Endodermal cell (in vitro differentiated cells): ENCODE data around the gene CWC27. TPM values are rescaled to one million over a fixed set of nuclear protein-coding genes. Genes with fewer than 3 reads are reported as not detected.

Source experiments
- DNase-seq: peaks from one replicate; pipeline ENCODE4 v3.0.0-alpha.2; 2017
- H3K27ac ChIP-seq: 2 replicates; pipeline ENCODE4 v1.5.1; 2013; ENCODE audit warnings: mild to moderate bottlenecking, low read depth, low read length, moderate library complexity
- H3K27me3 ChIP-seq: 2 replicates; pipeline ENCODE4 v1.6.1; 2013; ENCODE audit warnings: mild to moderate bottlenecking, low read length, moderate library complexity; ENCODE audit not compliant: insufficient read depth, control insufficient read depth, poor library complexity, severe bottlenecking
- H3K36me3 ChIP-seq: 2 replicates; pipeline ENCODE4 v1.7.0; 2013; ENCODE audit warnings: mild to moderate bottlenecking, low read length, moderate library complexity; ENCODE audit not compliant: control insufficient read depth, insufficient read depth
- H3K4me1 ChIP-seq: one replicate; pipeline ENCODE4 v1.7.0; 2013; ENCODE audit warnings: low read length; ENCODE audit not compliant: control insufficient read depth, insufficient read depth
- H3K4me3 ChIP-seq: 2 replicates; pipeline ENCODE4 v1.5.1; 2013; ENCODE audit warnings: mild to moderate bottlenecking, low read length, moderate library complexity
- H3K9ac ChIP-seq: 2 replicates; pipeline ENCODE4 v1.6.1; 2013; ENCODE audit warnings: mild to moderate bottlenecking, low read length, moderate library complexity; ENCODE audit not compliant: poor library complexity, severe bottlenecking; ENCODE audit errors: extremely low read depth
- H3K9me3 ChIP-seq: 2 replicates; pipeline ENCODE4 v1.6.1; 2013; ENCODE audit warnings: mild to moderate bottlenecking, low read length, moderate library complexity; ENCODE audit not compliant: control insufficient read depth
- H3K27ac Mint-ChIP-seq: 2 replicates; pipeline ENCODE4 v1.8.0; 2020; ENCODE audit warnings: mixed read lengths
- H3K27me3 Mint-ChIP-seq: 2 replicates; pipeline ENCODE4 v1.8.0; 2021; ENCODE audit warnings: mild to moderate bottlenecking, mixed read lengths; ENCODE audit not compliant: insufficient read depth
- H3K36me3 Mint-ChIP-seq: 2 replicates; pipeline ENCODE4 v1.8.0; 2020; ENCODE audit warnings: low read depth, mixed read lengths
- H3K4me1 Mint-ChIP-seq: 2 replicates; pipeline ENCODE4 v1.8.0; 2020; ENCODE audit warnings: mixed read lengths
- H3K4me3 Mint-ChIP-seq: 2 replicates; pipeline ENCODE4 v1.8.0; 2020; ENCODE audit warnings: mild to moderate bottlenecking, moderate library complexity, mixed read lengths
- H3K9me3 Mint-ChIP-seq: 2 replicates; pipeline ENCODE4 v1.8.0; 2020; ENCODE audit warnings: mild to moderate bottlenecking, mixed read lengths
- WGBS, 2 experiments: methylation state at CpG; one replicate each; pipeline versions ENCODE4 v1.1.5 to v1.1.7; 2013; ENCODE audit warnings: missing lambda C conversion rate in 2 of 2, mixed read lengths in 1 of 2; ENCODE audit not compliant: insufficient coverage in 1 of 2, insufficient read length in 1 of 2; 5-methylcytosine and 5-hydroxymethylcytosine counted together
- total RNA-seq, 2 donors: library from RNA; stranded (reverse); fragmentation: NEBNext Ultra II Directional in 1 of 2; extraction: Animal tissue kit (Norgen Biotek cat#: 25700) in 1 of 2; gene quantifications; 2 replicates in 1 of 2; 3 replicates in 1 of 2; pipeline ENCODE4 v1.2.1, GENCODE V29; 2021
- TF ChIP-seq, protein P1 (sequence below): fragments of 200-600 bp; sonication (generic); conservative IDR thresholded peaks from 2 replicates; pipeline ENCODE4 v1.5.0; 2021; ENCODE audit warnings: antibody characterized with exemption, mild to moderate bottlenecking

The CWC27 gene
- total RNA-seq, 2 donors from 2014 or later = 69.1 to 74.8 TPM

DNA sequence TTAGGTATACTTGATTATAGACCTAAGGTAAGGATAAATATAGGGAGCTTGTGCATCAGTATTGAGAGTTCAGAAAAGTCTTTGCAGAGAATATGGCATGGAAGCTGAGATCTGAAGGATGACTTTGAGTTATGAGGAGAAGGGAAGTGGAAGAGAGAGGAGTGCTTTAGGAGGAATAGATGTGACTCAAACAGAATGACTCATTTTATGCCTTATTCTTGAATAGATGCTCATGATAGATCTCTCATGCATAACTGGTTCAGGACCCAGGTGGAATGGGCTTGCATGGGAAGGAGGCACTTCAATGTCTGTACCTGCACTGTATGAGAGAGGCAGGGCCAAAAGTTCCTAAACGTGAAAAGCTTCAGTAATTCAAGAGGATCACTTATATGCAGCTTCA lies 103.3 kb downstream of the CWC27 start:
- Histone ChIP-seq H3K9ac (no peak overlapping the region), H3K27me3 (no peaks in the 10 kb centered on the region), H3K4me3 (no peak overlapping the region), H3K9me3 (no peaks in the 10 kb centered on the region), H3K36me3 (peaks cover 19% of the 10 kb centered on the region), H3K27ac (no peak overlapping the region), H3K4me1 (no peaks in the 10 kb centered on the region)
- TF ChIP-seq, protein P1, sequence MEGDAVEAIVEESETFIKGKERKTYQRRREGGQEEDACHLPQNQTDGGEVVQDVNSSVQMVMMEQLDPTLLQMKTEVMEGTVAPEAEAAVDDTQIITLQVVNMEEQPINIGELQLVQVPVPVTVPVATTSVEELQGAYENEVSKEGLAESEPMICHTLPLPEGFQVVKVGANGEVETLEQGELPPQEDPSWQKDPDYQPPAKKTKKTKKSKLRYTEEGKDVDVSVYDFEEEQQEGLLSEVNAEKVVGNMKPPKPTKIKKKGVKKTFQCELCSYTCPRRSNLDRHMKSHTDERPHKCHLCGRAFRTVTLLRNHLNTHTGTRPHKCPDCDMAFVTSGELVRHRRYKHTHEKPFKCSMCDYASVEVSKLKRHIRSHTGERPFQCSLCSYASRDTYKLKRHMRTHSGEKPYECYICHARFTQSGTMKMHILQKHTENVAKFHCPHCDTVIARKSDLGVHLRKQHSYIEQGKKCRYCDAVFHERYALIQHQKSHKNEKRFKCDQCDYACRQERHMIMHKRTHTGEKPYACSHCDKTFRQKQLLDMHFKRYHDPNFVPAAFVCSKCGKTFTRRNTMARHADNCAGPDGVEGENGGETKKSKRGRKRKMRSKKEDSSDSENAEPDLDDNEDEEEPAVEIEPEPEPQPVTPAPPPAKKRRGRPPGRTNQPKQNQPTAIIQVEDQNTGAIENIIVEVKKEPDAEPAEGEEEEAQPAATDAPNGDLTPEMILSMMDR = no peak
- no peaks in the 10 kb centered on the region for H3K36me3 Mint-ChIP-seq
- DNase-seq = no peak
- peaks cover 8% of the 10 kb centered on the region for H3K4me1 Mint-ChIP-seq
- 90 to 91% methylated on average over 1 of the region's 1 CpG for WGBS, 2 experiments
- H3K27me3 Mint-ChIP-seq = no peaks in the 10 kb centered on the region
- H3K9me3 Mint-ChIP-seq = no peaks in the 10 kb centered on the region
- H3K27ac Mint-ChIP-seq = no peak overlapping the region
- H3K4me3 Mint-ChIP-seq = no peak overlapping the region

DNA sequence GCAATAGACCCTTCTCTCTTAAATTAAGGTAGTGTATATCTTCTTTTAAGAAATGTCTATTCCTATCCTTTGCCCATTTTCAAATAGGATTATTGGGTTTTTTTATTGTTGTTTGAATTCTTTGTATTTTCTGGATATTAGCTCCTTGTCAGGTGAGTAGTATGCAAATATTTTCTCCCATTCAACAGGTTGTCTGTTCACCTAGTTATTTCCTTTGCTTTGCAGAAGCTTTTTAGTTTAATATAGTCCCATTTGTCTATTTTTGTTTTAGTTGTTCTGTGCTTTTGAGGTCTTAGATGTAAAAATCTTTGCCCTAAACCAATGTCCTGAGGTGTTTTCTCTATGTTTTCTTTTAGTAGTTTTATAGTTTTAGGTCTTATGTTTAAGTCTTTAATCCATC lies 104.7 kb downstream of the CWC27 start:
- no peaks in the 10 kb centered on the region for H3K9me3 Mint-ChIP-seq
- TF ChIP-seq, protein P1 = no peak
- no peak overlapping the region for H3K27ac Mint-ChIP-seq

DNA sequence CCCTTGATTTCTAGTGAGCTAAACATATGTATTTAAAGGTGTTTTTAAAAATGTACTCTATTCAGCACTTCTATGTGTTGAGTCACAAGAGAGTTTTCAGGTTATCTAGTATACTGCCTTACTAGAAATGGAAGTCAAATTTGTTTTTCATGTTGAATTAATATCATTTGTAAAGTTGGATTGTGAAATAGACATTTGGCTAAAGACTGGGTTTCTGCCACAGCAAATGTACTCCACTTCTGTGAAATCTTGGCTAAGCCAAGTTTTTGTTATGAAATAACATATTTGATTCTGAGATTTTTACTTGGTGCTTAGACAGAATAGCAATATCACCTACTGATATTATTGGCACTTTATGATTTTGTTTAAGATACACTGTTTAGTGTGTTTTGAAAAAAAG lies 106.0 kb downstream of the CWC27 start:
- Histone ChIP-seq H3K27ac (no peak overlapping the region), H3K4me3 (no peak overlapping the region), H3K4me1 (no peaks in the 10 kb centered on the region), H3K9ac (no peak overlapping the region), H3K9me3 (no peaks in the 10 kb centered on the region), H3K36me3 (peaks cover 17% of the 10 kb centered on the region), H3K27me3 (no peaks in the 10 kb centered on the region)
- H3K4me3 Mint-ChIP-seq = no peak overlapping the region
- DNase-seq = no peak
- no peaks in the 10 kb centered on the region for H3K27me3 Mint-ChIP-seq
- no peaks in the 10 kb centered on the region for H3K4me1 Mint-ChIP-seq
- no peak overlapping the region for H3K27ac Mint-ChIP-seq
- H3K36me3 Mint-ChIP-seq = no peaks in the 10 kb centered on the region
- no peaks in the 10 kb centered on the region for H3K9me3 Mint-ChIP-seq
- TF ChIP-seq, protein P1 = no peak

More for the DNA sequence above, 104.7 kb downstream of the CWC27 start:
- Mint-ChIP-seq H3K4me1 (peaks cover 4% of the 10 kb centered on the region), H3K27me3 (no peaks in the 10 kb centered on the region), H3K4me3 (no peak overlapping the region), H3K36me3 (no peaks in the 10 kb centered on the region)
- H3K4me3 ChIP-seq = no peak overlapping the region
- no peaks in the 10 kb centered on the region for H3K4me1 ChIP-seq
- no peak overlapping the region for H3K9ac ChIP-seq
- H3K27ac ChIP-seq = no peak overlapping the region
- no peaks in the 10 kb centered on the region for H3K9me3 ChIP-seq
- no peak for DNase-seq
- H3K36me3 ChIP-seq = peaks cover 17% of the 10 kb centered on the region
- H3K27me3 ChIP-seq = no peaks in the 10 kb centered on the region
